GM19043 (cell line): Measurements from ENCODE around the gene CEP192.
A peak's percentile ranks its signal among the peaks of the same experiment; 100 is the strongest.

ENCODE experiments used
- ATAC-seq: cut with Tn5 transposase; IDR thresholded peaks from one replicate; pipeline ENCODE4 v1.9.1; 2021; ENCODE audit warnings: low read depth; ENCODE audit not compliant: unreplicated experiment

CEP192 gene

GRCh38 chr18:13099113-13099512 is 108.0 kb downstream of the CEP192 start:
- no peak for ATAC-seq

DNA sequence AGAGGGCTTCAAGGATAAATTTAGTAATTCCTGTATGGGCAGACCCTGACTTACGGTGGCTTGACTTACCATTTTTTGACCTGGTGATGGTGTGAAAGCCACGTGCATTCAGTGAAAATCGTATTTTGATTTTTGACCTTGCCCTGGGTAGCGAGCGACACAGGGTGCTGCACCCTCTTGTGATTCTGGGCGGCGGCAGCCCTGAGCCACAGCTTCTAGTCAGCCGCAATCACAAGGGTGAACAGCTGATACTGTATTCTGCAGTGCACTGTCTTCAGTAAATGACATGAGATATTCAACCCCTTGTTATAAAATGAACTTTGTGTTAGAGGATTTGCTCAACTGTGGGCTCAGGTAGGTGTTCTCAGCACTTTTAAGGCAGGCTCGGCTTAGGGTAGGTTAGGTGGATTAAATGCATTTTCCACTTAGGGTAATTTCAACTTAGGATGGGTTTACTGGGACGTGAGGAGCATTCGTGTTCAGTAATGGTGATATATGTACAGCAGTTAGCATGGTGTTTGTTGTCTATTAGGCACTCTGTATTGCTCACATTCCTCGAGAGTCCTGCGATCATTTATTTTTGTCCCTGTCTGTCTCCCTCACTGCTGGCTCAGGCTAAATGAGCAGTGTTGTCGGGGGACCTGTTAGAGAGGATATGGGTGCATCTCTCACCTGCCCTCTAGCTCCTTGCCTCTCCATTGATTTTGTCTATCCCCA is 109.9 kb downstream of the CEP192 start:
- ATAC-seq = no peak

DNA sequence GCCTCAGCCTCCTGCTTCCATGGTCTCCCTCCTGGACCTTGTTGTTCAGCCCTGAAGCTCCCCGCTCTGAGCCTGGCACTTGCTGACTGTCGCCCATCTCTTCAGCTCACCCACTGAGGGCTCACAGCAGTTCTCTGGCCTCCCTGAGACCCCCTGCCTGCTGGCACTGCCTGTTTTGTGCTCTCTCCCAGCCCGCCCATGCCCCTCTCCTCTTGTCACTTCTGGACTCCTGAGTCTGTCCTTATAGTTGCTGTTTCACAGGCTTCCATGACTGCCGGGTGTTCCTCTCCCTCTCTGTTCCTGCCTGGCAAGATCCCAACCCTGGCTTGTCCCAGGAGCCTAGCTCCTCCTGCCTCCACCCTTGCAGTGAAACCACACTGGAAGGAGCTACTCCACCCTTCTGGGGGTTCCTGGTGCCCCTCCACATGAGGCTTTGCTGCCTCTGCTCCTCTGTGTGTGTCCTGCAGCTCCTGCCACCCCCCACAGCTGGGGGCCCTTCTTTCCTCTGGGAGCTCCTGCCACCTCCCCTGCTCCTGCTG is 110.6 kb downstream of the CEP192 start:
- no peak for ATAC-seq

- no peak for ATAC-seq
These were observed 112.2 kb downstream of the CEP192 start for GRCh38 chr18:13103366-13103765.

- no peak for ATAC-seq
These were observed 113.9 kb downstream of the CEP192 start for GRCh38 chr18:13105059-13105458.

GRCh38 chr18:13107074-13107473 is 115.9 kb downstream of the CEP192 start:
- no peak for ATAC-seq

DNA sequence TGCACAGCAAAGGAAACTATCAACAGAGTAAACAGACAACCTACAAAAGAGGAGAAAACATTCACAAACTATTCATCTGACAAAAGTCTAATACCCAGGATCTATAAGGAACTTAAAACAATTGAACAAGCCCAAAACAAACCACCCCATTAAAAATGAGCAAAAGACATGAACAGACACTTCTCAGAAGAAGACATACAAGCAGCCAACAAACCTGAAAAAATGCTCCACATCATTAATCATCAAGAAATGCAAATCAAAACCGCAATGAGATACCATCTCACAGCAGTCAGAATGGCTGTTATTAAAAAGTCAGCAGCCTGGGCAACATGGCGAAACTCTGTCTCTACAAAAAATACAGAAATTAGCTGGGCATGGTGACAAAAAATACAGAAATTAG is 117.2 kb downstream of the CEP192 start:
- no peak for ATAC-seq

GRCh38 chr18:13110559-13110958 is 119.4 kb downstream of the CEP192 start:
- no peak for ATAC-seq

- ATAC-seq = no peak
These were observed 121.8 kb downstream of the CEP192 start for GRCh38 chr18:13112982-13113381.

GRCh38 chr18:13120255-13120654 is 129.1 kb downstream of the CEP192 start:
- no peak for ATAC-seq

DNA sequence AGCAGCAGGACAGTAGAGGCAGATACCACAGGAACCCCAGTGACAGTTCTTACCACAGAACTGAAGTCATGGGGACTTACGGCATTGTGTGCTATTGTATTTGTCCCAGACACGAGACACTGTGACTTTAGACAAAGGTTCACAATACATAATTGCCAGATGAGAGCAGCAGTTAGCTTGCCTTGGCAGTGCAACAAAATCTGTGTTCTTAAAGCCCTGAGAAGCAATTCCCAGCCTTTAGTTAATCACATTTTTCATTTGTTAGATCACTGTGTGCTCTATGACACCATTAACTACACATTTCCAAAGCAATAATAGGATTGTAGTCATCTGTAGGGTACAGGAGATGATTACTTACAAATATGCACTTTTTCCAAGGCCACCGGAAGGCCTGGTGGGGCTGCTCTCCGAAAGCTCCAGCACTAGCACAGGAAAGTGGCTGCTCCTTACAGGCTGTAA is 129.8 kb downstream of the CEP192 start:
- no peak for ATAC-seq

GRCh38 chr18:13124411-13124810 is 133.2 kb downstream of the CEP192 start:
- ATAC-seq = no peak

DNA sequence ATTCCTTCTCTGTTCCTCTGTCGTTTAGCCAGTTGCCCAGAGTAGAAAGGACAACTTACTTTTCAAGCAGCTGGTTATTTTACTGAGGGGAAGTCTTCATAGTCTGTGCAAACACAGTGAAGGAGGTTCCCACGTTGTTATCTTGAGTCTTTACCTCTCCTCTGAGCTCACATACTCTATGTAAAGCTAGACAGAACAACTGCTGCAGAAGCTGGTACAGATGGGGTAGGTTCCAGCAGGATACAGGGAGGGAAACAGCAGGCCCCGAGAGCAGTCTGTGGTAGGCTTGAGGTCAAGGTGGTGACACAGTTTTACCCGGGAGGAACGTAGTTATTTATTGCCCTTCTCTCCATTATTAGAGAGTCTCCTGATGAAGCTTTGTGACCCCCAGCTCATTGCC is 134.0 kb downstream of the CEP192 start:
- no peak for ATAC-seq

- ATAC-seq = no peak
These were observed 135.9 kb downstream of the CEP192 start for GRCh38 chr18:13126966-13127598.

DNA sequence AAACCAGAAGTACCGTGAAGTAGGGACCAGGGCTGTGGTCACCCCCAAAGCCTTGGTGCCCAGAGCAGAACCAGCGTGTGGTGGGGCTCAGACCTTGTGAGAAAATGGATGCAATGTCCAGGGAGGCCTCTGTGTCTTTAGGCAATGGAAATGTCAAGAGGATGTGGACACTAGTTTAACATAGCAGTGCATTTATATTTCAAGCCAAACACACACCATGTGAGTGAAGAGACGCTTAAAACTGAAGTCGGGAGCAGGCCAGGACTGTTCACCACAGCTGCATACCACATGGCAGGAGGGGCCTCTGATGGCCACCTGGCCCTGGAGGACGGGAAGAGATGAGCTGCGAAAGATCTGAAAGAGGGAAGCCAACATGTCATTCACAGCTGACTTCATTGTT is 140.1 kb downstream of the CEP192 start:
- no peak for ATAC-seq

- no peak for ATAC-seq
These were observed 143.6 kb downstream of the CEP192 start for GRCh38 chr18:13134551-13135401.

DNA sequence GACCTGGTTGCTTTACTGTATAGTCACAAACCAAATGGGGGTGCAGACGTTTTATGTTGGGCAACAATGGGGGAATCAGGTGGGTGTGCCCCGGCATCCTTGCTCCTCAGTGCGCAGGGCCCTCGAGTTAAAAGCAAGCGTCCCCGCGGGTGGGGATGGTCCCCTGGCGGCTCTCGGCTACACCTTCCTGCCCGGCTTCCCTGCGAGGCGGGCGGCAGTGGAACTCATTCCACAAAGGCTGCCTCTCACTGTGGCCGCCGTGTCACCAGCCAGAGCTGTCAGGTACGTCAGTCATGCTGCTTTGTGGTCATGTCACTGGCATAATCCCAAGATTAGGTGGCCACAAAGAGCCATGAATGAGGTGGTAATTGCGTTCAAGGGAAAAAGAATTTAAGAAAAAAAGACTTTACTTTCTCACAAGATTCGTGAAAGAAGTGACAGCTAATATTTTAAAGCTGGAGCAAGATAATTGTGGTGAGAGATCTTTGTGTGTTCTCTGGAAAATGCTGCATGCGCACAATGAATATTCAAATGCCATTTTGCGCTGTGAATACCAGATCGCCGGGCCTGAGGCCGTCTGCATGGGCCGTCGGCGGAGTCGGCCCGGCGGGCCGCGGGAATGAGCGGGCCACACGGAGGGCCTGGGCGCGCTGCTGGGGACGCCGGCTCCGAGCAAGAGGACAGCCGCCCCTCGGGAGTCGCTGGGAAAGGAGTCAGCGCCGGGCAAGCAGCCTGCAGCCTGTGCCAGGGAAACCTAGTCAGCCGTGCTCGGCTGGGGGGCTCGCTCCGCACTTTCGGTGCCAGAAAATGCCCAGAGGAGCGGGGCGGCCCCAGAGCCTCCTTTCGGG is 145.1 kb downstream of the CEP192 start:
- no peak for ATAC-seq

DNA sequence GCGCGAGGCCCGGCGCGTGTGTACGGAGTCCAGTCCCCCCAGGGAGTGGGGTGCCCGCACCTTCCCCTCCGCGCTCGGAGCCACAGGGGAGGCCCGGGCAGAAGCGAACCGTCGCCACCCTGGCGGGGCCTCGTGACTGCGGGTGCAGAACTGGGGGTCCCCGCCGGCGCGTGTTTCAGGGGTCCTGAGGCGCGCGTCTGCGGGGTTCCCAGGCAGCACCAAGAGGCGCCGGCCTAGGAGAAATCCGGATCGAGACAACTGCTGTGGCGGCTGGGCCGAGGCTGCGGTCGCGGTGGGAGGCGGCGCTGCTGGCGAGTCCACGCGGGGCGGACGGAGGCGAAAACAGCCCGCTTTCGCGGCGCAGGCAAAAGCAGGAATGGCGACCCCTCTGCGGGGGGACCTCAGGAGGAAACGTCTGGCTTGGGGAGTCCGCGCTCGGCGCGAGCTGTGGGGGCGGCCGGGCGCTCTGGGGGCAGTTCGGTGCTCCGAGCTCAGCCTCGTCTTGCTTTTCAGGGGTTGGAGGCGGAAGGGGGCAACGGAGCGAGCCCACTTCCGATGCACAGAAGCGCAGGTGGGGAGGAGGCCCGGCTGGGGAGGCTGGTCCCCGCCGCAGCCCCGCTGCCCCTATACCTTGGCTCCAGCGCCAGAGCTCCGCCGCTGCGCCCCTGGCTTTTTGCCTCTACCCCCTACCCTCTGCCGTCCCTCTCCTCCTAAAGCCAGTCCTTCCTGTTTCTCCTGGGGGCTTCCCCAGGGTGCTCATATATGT is 145.9 kb downstream of the CEP192 start:
- no peak for ATAC-seq

- ATAC-seq = peak; percentile 58
These were observed 146.7 kb downstream of the CEP192 start for GRCh38 chr18:13137670-13138419.
